Small intestine (tissue), 7 donors: ENCODE results near the gene MAP3K21. TPM values are rescaled to one million over a fixed set of nuclear protein-coding genes. Genes with fewer than 3 reads are reported as not detected.

Source experiments
- DNase-seq, 2 donors: peaks; one replicate each; pipeline versions ENCODE4 v3.0.0 to v3.0.0-alpha.2; 2013
- FAIRE-seq: peaks from 2 replicates; lab custom pipeline; 2012; peaks lifted over from hg19 to GRCh38; lab: Jason Lieb, UNC
- H3K27ac ChIP-seq, 3 donors: one replicate each; pipeline ENCODE4 v1.5.1; 2013; ENCODE audit warnings: low read length in 2 of 3, mild to moderate bottlenecking in 2 of 3, control low read depth in 1 of 3, inconsistent platforms in 1 of 3, low read depth in 1 of 3, moderate library complexity in 1 of 3
- H3K27me3 ChIP-seq, 3 donors: one replicate each; pipeline ENCODE4 v1.6.1; 2013; ENCODE audit warnings: low read length in 3 of 3, inconsistent platforms in 1 of 3; ENCODE audit not compliant: control insufficient read depth in 3 of 3, insufficient read depth in 3 of 3
- H3K36me3 ChIP-seq, 3 donors: one replicate each; pipeline ENCODE4 v1.6.1; 2013; ENCODE audit warnings: low read length in 3 of 3, inconsistent platforms in 1 of 3, low read depth in 1 of 3, mild to moderate bottlenecking in 1 of 3, moderate library complexity in 1 of 3; ENCODE audit not compliant: control insufficient read depth in 3 of 3, insufficient read depth in 2 of 3
- H3K4me1 ChIP-seq, 3 donors: one replicate each; pipeline ENCODE4 v1.6.1; 2013; ENCODE audit warnings: low read length in 2 of 3, inconsistent platforms in 1 of 3, low read depth in 1 of 3, mild to moderate bottlenecking in 1 of 3, moderate library complexity in 1 of 3; ENCODE audit not compliant: control insufficient read depth in 3 of 3, insufficient read depth in 2 of 3
- H3K4me3 ChIP-seq, 3 donors: one replicate each; pipeline ENCODE4 v1.5.1; 2013; ENCODE audit warnings: low read length in 3 of 3, control low read depth in 1 of 3, inconsistent platforms in 1 of 3, low read depth in 1 of 3, mild to moderate bottlenecking in 1 of 3, moderate library complexity in 1 of 3
- H3K9me3 ChIP-seq, 2 donors: one replicate each; pipeline ENCODE4 v1.6.1; 2013; ENCODE audit warnings: low read depth in 1 of 2, low read length in 1 of 2; ENCODE audit not compliant: control insufficient read depth in 2 of 2, insufficient read depth in 1 of 2
- WGBS, 3 donors: extraction: QIAGEN DNeasy Blood & Tissue Kit; methylation state at CpG; one replicate each; pipeline ENCODE4 v1.1.7; 2013; 5-methylcytosine and 5-hydroxymethylcytosine counted together
- polyA plus RNA-seq, 4 donors: library from polyadenylated mRNA; stranded (reverse) in 3 of 4; unstranded in 1 of 4; fragments of 200-250 nt in 3 of 4; fragments of 120-200 nt in 1 of 4; gene quantifications; one replicate each; pipeline versions ENCODE4 v1.2.1 to v1.2.3, GENCODE V29; 2013
- donor health status: healthy with polysubstance abuse.
- donor health status: control.
- donor health status: control.
- donor health status: Bipolar disorder and iron deficiency.
- donor health status: healthy.

MAP3K21 gene
- polyA plus RNA-seq, 4 donors = 7.6 to 11.9 (median 10.6) TPM

DNA sequence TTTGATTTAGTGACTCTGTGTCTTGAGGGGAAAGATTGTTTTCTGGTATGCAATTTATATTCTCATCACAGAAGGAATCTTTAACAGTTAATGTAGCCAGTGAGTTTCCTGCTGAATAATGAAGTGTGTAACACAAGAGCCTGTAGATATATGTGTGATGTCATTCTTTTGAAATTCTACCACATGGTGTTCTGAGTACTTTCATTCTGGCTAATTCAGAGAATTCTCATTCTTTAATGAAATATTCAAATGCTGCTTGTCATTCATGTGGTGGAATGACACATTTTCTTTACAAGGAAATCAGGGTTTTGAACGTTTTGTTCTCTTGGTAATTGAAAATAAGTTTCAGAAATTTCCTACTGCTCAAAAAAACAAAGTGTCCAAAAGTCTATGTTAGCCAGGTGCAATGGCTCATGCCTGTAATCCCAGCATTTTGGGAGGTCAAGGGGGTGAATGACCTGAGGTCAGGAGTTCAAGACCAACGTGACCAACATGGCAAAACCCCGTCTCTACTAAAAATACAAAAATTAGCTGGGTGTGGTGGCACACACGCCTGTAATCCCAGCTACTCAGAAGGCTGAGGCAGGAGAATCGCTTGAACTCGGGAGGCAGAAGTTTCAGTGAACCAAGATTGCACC is 79.6 kb downstream of the MAP3K21 start:
- no peak for FAIRE-seq
- H3K36me3 ChIP-seq = no peaks in the 10 kb centered on the region
- H3K27me3 ChIP-seq = peaks cover 0 to 2% (median 0%) of the 10 kb centered on the region in 3 donors
- DNase-seq = no peak
- WGBS, 3 donors = 59 to 72% (median 68%) methylated on average over 6 of the region's 6 CpGs
- H3K27ac ChIP-seq = no peak overlapping the region
- H3K4me3 ChIP-seq = no peak overlapping the region
- H3K9me3 ChIP-seq = peaks cover 0 to 8% of the 10 kb centered on the region in 2 donors
- no peaks in the 10 kb centered on the region for H3K4me1 ChIP-seq

DNA sequence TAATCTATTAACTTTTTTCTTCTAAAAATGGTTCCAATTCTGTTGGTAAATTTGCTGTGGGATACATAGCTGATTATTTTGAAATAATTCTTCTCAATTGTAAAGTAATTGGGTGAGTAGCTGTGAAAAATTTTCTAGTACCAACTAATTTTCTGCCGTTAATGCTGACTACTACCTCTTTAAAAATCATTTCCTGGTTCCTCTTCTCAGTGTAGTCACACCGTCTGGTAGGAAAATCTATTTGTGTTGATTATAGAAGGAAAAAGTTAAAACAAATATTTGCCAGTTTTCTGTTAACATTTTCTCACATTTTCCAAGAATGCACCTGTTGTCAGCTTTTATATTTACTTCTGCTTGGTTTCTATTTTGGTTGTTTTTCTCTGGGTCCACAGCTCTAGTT is 82.0 kb downstream of the MAP3K21 start:
- Histone ChIP-seq H3K27ac (no peak overlapping the region), H3K4me3 (no peak overlapping the region), H3K9me3 (peaks cover 0 to 8% of the 10 kb centered on the region in 2 donors), H3K4me1 (no peaks in the 10 kb centered on the region), H3K27me3 (peaks cover 0 to 2% (median 0%) of the 10 kb centered on the region in 3 donors), H3K36me3 (no peaks in the 10 kb centered on the region)
- FAIRE-seq (no peak), DNase-seq (no peak)
- whole genome bisulfite sequencing, 3 donors = 21 to 30% (median 29%) methylated on average over 2 of the region's 2 CpGs

DNA sequence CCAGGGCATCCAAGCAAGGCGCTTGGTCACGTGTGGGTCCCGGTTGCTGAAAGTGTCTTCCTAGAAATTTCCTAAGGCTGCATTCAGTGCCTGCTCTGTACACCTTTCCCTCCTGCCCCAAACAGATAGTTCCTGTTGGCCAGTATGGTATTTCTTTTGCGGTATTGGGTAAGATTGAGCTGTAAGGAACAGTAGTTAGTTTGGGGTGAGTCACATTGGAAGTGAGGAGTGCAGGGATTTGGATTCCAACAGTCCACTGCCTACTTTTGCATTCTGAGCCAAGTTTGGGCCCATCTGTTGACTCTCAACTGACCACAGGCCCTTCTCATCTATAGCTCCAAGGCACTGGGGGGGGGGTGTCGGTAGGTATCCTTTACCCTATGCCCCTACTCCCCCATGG is 83.4 kb downstream of the MAP3K21 start:
- DNase-seq (no peak), FAIRE-seq (no peak)
- Histone ChIP-seq H3K4me3 (no peak overlapping the region), H3K4me1 (no peaks in the 10 kb centered on the region), H3K36me3 (no peaks in the 10 kb centered on the region), H3K9me3 (peaks cover 0 to 8% of the 10 kb centered on the region in 2 donors), H3K27ac (no peak overlapping the region), H3K27me3 (peaks cover 0 to 2% (median 0%) of the 10 kb centered on the region in 3 donors)
- 70 to 74% (median 72%) methylated on average over 4 to 5 of the region's 5 CpGs for WGBS, 3 donors

DNA sequence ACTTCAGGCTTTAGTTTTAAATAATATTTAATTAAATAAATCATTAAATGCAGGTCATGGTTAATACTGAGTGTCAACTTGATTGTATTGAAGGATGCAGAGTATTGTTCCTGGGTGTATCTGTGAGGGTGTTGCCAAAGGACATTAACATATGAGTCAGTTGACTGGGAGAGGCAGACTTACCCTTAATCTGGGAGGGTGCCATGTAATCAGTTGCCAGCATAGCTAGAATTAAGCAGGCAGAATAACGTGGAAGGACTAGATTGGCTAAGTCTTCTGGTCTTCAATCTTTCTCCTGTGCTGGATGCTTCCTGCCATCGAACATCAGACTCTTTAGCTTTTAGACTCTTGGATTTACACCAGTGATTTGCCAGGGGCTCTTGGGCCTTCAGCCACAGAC is 85.3 kb downstream of the MAP3K21 start:
- Histone ChIP-seq H3K36me3 (no peaks in the 10 kb centered on the region), H3K4me1 (no peaks in the 10 kb centered on the region), H3K4me3 (no peak overlapping the region), H3K27ac (no peak overlapping the region), H3K27me3 (peaks cover 0 to 2% (median 0%) of the 10 kb centered on the region in 3 donors), H3K9me3 (peaks cover 0 to 4% of the 10 kb centered on the region in 2 donors)
- DNase-seq = peak in 1 of 2 donors; percentile 5
- WGBS, 3 donors = 72 to 79% (median 74%) methylated on average over 2 of the region's 2 CpGs
- no peak for FAIRE-seq

DNA sequence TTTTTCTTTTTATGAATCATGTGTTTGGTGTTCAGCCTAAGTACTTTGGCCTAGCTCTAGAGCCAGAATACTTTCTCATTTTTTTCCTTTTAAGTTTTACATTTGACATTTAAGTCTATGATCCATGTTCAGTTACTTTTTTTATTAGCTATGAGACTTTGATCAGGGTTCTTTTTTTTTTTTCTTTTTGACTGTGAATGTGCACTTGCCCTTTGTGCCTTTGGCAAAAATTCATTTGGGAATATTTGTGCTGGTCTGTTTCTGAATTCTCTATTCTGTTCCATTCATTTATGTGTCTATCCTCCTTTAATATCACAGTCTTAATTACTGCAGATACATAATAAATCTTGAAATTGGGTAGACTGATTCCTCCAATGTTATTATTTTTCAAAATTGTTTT is 93.8 kb downstream of the MAP3K21 start:
- no peak for FAIRE-seq

DNA sequence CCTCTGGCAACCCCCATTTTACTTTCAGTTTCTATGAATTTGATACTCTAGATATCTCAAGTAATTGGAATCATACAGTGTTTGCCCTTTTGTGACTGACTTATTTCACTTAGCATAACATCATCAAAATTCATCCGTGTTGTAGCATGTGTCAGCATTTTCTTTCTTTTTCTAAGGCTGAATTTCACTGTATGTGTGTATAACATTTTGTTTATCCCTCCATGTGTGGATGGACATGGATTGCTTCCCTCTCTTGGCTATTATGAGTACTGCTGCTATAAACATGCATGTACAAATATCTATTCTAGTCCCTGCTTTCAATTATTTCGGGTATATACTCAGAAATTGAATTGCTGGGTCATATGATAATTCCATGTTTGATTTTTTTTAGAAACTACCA is 97.3 kb downstream of the MAP3K21 start:
- WGBS, 3 donors = 50 to 69% (median 61%) methylated on average over 2 of the region's 2 CpGs
- DNase-seq = no peak
- peaks cover 0 to 3% of the 10 kb centered on the region in 2 donors for H3K9me3 ChIP-seq
- peaks cover 0 to 4% (median 0%) of the 10 kb centered on the region in 3 donors for H3K4me1 ChIP-seq
- no peaks in the 10 kb centered on the region for H3K27me3 ChIP-seq
- H3K27ac ChIP-seq = no peak overlapping the region
- H3K36me3 ChIP-seq = no peaks in the 10 kb centered on the region
- H3K4me3 ChIP-seq = no peak overlapping the region
- FAIRE-seq = no peak

More for the DNA sequence above, 93.8 kb downstream of the MAP3K21 start:
- Histone ChIP-seq H3K27me3 (no peaks in the 10 kb centered on the region), H3K36me3 (no peaks in the 10 kb centered on the region), H3K9me3 (no peaks in the 10 kb centered on the region), H3K4me1 (no peaks in the 10 kb centered on the region), H3K4me3 (no peak overlapping the region), H3K27ac (no peak overlapping the region)
- no peak for DNase-seq

DNA sequence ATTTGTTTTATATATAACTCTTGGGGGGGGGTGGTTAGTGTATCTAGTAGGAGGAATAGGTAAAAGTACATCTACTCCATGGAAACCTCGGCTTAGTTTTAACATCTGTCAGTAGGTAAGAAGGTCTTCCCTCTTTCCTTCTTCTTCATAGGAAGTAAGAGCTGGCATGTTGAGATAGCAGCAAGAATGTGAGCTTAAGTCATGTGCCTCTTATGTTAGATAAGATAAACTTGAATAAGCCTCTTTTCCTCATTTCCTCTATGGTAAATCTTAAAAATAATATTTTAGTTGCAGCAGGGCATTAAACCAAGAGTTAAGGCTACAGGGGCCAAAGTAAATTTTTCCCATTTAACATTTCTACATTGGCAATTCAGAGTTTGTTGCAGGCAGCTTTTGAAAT is 100.4 kb downstream of the MAP3K21 start:
- Histone ChIP-seq H3K36me3 (no peaks in the 10 kb centered on the region), H3K27ac (no peak overlapping the region), H3K27me3 (peaks cover 0 to 3% (median 0%) of the 10 kb centered on the region in 3 donors), H3K4me1 (peaks cover 0 to 4% (median 0%) of the 10 kb centered on the region in 3 donors), H3K4me3 (no peak overlapping the region), H3K9me3 (peaks cover 0 to 3% of the 10 kb centered on the region in 2 donors)
- WGBS, 3 donors = 62 to 81% (median 79%) methylated on average over 1 of the region's 1 CpG
- no peak for FAIRE-seq
- peak in 1 of 2 donors; percentile 14 for DNase-seq

DNA sequence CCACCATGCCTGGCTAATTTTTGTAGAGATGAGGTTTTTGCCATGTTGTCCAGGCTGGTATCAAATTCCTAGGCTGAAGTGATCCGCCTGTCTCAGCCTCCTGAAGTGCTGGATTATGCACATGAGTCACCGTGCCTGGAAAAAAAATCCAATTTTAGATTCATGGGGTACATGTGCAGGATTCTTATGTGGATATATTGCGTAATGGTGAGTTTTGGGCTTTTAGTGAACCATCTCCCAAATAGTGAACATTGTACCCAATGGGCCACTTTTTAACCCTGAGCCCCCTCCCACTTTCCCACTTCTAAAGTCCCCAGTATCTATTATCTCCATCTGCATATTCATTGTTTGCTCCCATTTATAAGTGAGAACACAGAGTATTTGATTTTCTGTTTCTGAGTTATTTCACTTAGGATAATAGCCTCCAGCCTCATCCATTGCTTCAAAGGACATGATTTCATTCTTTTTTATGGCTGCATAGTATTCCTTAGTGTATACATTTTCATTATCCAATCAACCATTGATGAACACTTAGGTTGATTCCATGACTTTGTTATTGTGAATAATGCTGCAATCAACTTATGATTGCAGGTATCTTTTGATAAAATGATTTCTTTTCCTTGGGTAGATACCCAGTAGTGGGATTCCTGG is 104.4 kb downstream of the MAP3K21 start:
- Histone ChIP-seq H3K36me3 (no peaks in the 10 kb centered on the region), H3K4me3 (no peak overlapping the region), H3K27ac (no peak overlapping the region), H3K27me3 (peaks cover 0 to 3% (median 0%) of the 10 kb centered on the region in 3 donors), H3K4me1 (peaks cover 0 to 4% (median 0%) of the 10 kb centered on the region in 3 donors), H3K9me3 (peaks cover 0 to 7% of the 10 kb centered on the region in 2 donors)
- DNase-seq (no peak), FAIRE-seq (no peak)
- 79 to 92% (median 89%) methylated on average over 3 of the region's 3 CpGs for WGBS, 3 donors
